NCI-H1436 (cell line): ENCODE measurements around the gene PPIL6.

Source experiments
- DNase-seq: peaks from one replicate; lab custom pipeline; 2025; lab: John Stamatoyannopoulos, UW

The PPIL6 gene

GRCh38 chr6:109449064-109449794 is 8.8 kb upstream of the PPIL6 start:
- DNase-seq: no peak

GRCh38 chr6:109448615-109449014 is 8.2 kb upstream of the PPIL6 start:
- no peak for DNase-seq

GRCh38 chr6:109447878-109448555 is 7.6 kb upstream of the PPIL6 start:
- DNase-seq: no peak

- DNase-seq: no peak
These were observed 6.7 kb upstream of the PPIL6 start for GRCh38 chr6:109447087-109447486.

- no peak for DNase-seq
These were observed 6.1 kb upstream of the PPIL6 start for GRCh38 chr6:109446541-109446940.

GRCh38 chr6:109446072-109446471 is 5.6 kb upstream of the PPIL6 start:
- DNase-seq: no peak

- no peak for DNase-seq
These were observed 5.0 kb upstream of the PPIL6 start for GRCh38 chr6:109445382-109445781.

GRCh38 chr6:109443425-109443950 is 3.1 kb upstream of the PPIL6 start:
- no peak for DNase-seq

GRCh38 chr6:109442393-109442924 is 2.0 kb upstream of the PPIL6 start:
- DNase-seq: no peak

GRCh38 chr6:109441069-109441816 is 815 bp upstream of the PPIL6 start:
- DNase-seq: peak; percentile 21

- DNase-seq: no peak
These were observed 4.4 kb downstream of the PPIL6 start for GRCh38 chr6:109436041-109436440.

- no peak for DNase-seq
These were observed 6.0 kb downstream of the PPIL6 start for GRCh38 chr6:109434456-109434855.

GRCh38 chr6:109429496-109429895 is 10.9 kb downstream of the PPIL6 start:
- DNase-seq: no peak

- no peak for DNase-seq
These were observed 11.4 kb downstream of the PPIL6 start for GRCh38 chr6:109428889-109429477.

- no peak for DNase-seq
These were observed 15.5 kb downstream of the PPIL6 start for GRCh38 chr6:109424946-109425345.

- DNase-seq: no peak
These were observed 19.2 kb downstream of the PPIL6 start for GRCh38 chr6:109421184-109421583.

- no peak for DNase-seq
These were observed 19.7 kb downstream of the PPIL6 start for GRCh38 chr6:109420751-109421150.

- no peak for DNase-seq
These were observed 22.8 kb downstream of the PPIL6 start for GRCh38 chr6:109417646-109418045.

GRCh38 chr6:109411034-109411433 is 29.4 kb downstream of the PPIL6 start:
- DNase-seq: no peak

GRCh38 chr6:109406196-109406595 is 34.2 kb downstream of the PPIL6 start:
- DNase-seq: no peak

GRCh38 chr6:109397020-109397419 is 43.4 kb downstream of the PPIL6 start:
- DNase-seq: no peak
